Subcutaneous abdominal adipose tissue (tissue), 5 donors: Measurements from ENCODE around the gene CGB5.
A peak's percentile ranks its signal among the peaks of the same experiment; 100 is the strongest.
"Not testable (repeated sequence)": the region's sequence is repeated elsewhere in the genome, so short reads cannot be mapped to it uniquely, and the experiment has no call there.

Source experiments
- H3K27ac ChIP-seq: one replicate; pipeline ENCODE4 v1.7.0; 2013; ENCODE audit warnings: low read depth, mild to moderate bottlenecking, inconsistent platforms, low read length, moderate library complexity
- H3K27me3 ChIP-seq, 5 donors: one replicate each; pipeline ENCODE4 v1.7.0; 2013; ENCODE audit warnings: low read length in 5 of 5, inconsistent platforms in 1 of 5; ENCODE audit not compliant: control insufficient read depth in 5 of 5, insufficient read depth in 4 of 5
- H3K36me3 ChIP-seq, 5 donors: one replicate each; pipeline ENCODE4 v1.7.0; 2013; ENCODE audit warnings: low read length in 5 of 5; ENCODE audit not compliant: control insufficient read depth in 5 of 5, insufficient read depth in 5 of 5
- H3K4me1 ChIP-seq, 5 donors: one replicate each; pipeline ENCODE4 v1.7.0; 2013; ENCODE audit warnings: low read length in 5 of 5, mild to moderate bottlenecking in 3 of 5, moderate library complexity in 1 of 5; ENCODE audit not compliant: control insufficient read depth in 5 of 5, insufficient read depth in 5 of 5
- H3K4me3 ChIP-seq, 5 donors: one replicate each; pipeline ENCODE4 v1.7.0; 2013; ENCODE audit warnings: low read length in 5 of 5, low read depth in 1 of 5
- H3K9ac ChIP-seq, 5 donors: one replicate each; pipeline ENCODE4 v1.7.0; 2013; ENCODE audit warnings: low read length in 5 of 5, mild to moderate bottlenecking in 4 of 5, moderate library complexity in 3 of 5
- H3K9me3 ChIP-seq, 5 donors: one replicate each; pipeline ENCODE4 v1.7.0; 2013; ENCODE audit warnings: low read length in 5 of 5; ENCODE audit not compliant: control insufficient read depth in 5 of 5
- donor health status: healthy.
- donor health status: healthy.
- donor health status: healthy.
- donor health status: healthy.
- donor health status: healthy.

CGB5 gene

DNA sequence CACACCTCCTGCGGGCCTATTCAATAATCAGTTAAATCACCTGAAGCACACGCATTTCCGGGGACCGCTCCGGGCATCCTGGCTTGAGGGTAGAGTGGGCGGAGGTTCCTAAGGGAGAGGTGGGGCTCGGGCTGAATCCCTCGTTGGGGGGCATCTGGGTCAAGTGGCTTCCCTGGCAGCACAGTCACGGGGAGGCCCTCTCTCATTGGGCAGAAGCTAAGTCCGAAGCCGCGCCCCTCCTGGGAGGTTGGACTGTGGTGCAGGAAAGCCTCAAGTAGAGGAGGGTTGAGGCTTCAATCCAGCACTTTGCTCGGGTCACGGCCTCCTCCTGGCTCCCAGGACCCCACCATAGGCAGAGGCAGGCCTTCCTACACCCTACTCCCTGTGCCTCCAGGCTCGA lies at the start of gene CGB5:
Gene CGB5 (plus strand): TSS at position 301 of the 400 bp plus-strand sequence. CDS start 362 bp downstream, outside the sequence.
- H3K9ac ChIP-seq, H3K4me3 ChIP-seq, H3K27me3 ChIP-seq, H3K27ac ChIP-seq, H3K4me1 ChIP-seq, H3K9me3 ChIP-seq, H3K36me3 ChIP-seq: not testable (repeated sequence)

- peak overlapping the region; percentile 83 to 97 (median 96) for H3K4me3 ChIP-seq
- no peaks in the 10 kb centered on the region for H3K9me3 ChIP-seq
- H3K36me3 ChIP-seq, result peaks cover 0 to 7% (median 0%) of the 10 kb centered on the region in 5 donors
- H3K27me3 ChIP-seq, result no peaks in the 10 kb centered on the region
- peak overlapping the region; percentile 98 for H3K27ac ChIP-seq
- H3K9ac ChIP-seq, result peak overlapping the region; percentile 71 to 99 (median 81)
- peaks cover 6 to 52% (median 45%) of the 10 kb centered on the region in 5 donors for H3K4me1 ChIP-seq
Measured at GRCh38 chr19:48994035-48994386, 49.6 kb upstream of the CGB5 start.

DNA sequence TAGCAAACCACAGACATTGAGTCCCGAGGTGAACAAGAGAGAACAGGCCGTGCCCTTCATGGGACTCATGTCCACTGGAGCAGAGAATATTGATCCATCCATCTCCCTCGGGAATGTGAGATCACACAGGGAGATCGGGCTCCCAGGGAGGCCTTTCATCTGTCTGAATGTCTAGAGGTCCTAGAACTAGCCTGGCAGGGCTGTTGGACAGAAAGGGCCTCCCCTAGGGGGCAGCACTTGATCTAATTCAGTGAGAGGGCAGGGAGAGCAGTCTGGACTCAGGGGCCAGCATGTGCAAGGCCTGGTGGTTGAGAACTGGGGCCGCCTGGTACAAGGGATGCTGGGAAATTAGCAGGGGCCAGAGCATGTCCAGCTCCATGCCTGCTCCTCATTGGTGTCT lies 45.7 kb upstream of the CGB5 start:
- no peaks in the 10 kb centered on the region for H3K9me3 ChIP-seq
- no peak overlapping the region for H3K9ac ChIP-seq
- H3K4me1 ChIP-seq, result peaks cover 4 to 16% (median 9%) of the 10 kb centered on the region in 5 donors
- peaks cover 0 to 12% (median under 1%) of the 10 kb centered on the region in 5 donors for H3K36me3 ChIP-seq
- H3K4me3 ChIP-seq, result no peak overlapping the region
- no peak overlapping the region for H3K27ac ChIP-seq
- H3K27me3 ChIP-seq, result no peaks in the 10 kb centered on the region

- H3K4me3 ChIP-seq, result no peak overlapping the region
- peaks cover 0 to 29% (median 13%) of the 10 kb centered on the region in 5 donors for H3K36me3 ChIP-seq
- H3K27ac ChIP-seq, result no peak overlapping the region
Measured at GRCh38 chr19:48999481-49000325, 43.9 kb upstream of the CGB5 start.

DNA sequence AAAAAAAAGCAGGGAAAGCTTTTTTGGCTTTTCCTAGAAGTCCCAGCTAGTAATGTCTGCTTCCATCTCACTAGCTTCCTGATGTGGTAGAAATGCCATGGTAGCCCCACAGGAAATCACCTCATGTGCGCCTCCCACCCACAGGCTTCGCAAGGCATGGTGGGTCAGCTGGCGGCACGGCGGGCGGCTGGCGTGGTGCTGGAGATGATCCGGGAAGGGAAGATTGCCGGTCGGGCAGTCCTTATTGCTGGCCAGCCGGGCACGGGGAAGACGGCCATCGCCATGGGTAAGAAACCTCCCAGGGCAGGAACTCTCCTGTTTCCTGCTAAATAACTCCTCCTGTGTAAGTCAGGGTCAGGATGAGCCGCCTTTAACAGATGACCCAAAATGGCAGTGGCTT lies 39.5 kb upstream of the CGB5 start:
- Histone ChIP-seq H3K9me3 (no peaks in the 10 kb centered on the region), H3K27ac (no peak overlapping the region), H3K4me1 (no peaks in the 10 kb centered on the region), H3K4me3 (no peak overlapping the region), H3K27me3 (no peaks in the 10 kb centered on the region), H3K36me3 (peaks cover 3 to 59% (median 42%) of the 10 kb centered on the region in 5 donors), H3K9ac (no peak overlapping the region)

More at GRCh38 chr19:48999481-49000325, 43.9 kb upstream of the CGB5 start:
- Histone ChIP-seq H3K9me3 (no peaks in the 10 kb centered on the region), H3K27me3 (no peaks in the 10 kb centered on the region), H3K4me1 (peaks cover 0 to 3% (median 0%) of the 10 kb centered on the region in 5 donors), H3K9ac (no peak overlapping the region)

DNA sequence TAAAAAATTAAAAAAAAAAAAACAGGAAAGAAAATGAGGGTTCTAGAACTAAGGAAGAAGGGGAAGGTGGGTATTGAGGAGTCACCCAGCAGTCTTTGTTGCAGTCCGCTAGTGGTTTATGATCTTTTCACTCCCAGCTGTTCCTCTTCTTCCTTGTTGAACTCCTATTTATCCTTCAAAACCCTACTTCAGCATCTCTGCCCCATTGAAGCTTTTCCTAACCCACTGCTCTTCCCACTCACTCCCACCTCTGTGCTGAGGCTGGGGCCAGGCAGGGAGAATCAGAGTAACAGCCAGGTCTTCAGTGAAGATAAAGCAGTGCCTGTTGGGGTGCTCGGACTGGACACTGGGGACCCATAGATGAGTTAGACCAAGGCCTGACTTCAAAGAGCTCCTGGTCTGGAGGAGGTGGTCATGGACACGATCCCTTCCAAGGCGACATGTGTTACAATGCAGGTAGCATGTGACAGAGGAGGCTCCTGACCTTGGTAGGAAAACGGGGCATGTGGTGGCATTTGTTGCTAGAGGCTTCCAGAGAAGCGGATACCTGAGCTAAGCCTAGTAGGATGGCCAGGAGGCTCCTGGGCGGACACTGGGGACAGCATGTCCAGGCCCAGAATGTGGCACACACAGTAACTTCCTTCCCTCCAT lies 38.6 kb upstream of the CGB5 start:
- Histone ChIP-seq H3K4me3 (no peak overlapping the region), H3K9me3 (no peaks in the 10 kb centered on the region), H3K27me3 (no peaks in the 10 kb centered on the region), H3K9ac (no peak overlapping the region), H3K4me1 (no peaks in the 10 kb centered on the region), H3K27ac (no peak overlapping the region), H3K36me3 (peaks cover 3 to 63% (median 50%) of the 10 kb centered on the region in 5 donors)

DNA sequence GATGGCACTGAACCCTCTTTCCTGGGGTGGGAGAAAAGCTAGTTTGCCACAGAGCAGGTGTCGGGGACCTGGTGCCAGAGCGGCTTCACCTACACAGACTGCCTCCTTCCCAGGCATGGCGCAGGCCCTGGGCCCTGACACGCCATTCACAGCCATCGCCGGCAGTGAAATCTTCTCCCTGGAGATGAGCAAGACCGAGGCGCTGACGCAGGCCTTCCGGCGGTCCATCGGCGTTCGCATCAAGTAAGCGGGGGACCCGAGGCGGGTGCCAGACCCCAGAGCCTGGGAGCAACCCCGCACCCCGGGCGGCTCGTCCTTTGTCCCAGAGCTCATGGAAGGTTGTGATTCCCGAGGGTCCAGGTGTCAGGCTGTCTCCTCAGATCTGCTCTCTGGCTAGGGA lies 36.7 kb upstream of the CGB5 start:
- no peaks in the 10 kb centered on the region for H3K4me1 ChIP-seq
- H3K36me3 ChIP-seq, result peaks cover 3 to 81% (median 66%) of the 10 kb centered on the region in 5 donors
- no peak overlapping the region for H3K27ac ChIP-seq
- no peak overlapping the region for H3K9ac ChIP-seq
- H3K27me3 ChIP-seq, result no peaks in the 10 kb centered on the region
- no peak overlapping the region for H3K4me3 ChIP-seq
- H3K9me3 ChIP-seq, result no peaks in the 10 kb centered on the region

- Histone ChIP-seq H3K4me3 (no peak overlapping the region), H3K4me1 (no peaks in the 10 kb centered on the region), H3K27me3 (no peaks in the 10 kb centered on the region), H3K9me3 (no peaks in the 10 kb centered on the region), H3K27ac (no peak overlapping the region), H3K9ac (no peak overlapping the region), H3K36me3 (peaks cover 3 to 82% (median 72%) of the 10 kb centered on the region in 5 donors)
Measured at GRCh38 chr19:49009828-49010227, 33.8 kb upstream of the CGB5 start.

DNA sequence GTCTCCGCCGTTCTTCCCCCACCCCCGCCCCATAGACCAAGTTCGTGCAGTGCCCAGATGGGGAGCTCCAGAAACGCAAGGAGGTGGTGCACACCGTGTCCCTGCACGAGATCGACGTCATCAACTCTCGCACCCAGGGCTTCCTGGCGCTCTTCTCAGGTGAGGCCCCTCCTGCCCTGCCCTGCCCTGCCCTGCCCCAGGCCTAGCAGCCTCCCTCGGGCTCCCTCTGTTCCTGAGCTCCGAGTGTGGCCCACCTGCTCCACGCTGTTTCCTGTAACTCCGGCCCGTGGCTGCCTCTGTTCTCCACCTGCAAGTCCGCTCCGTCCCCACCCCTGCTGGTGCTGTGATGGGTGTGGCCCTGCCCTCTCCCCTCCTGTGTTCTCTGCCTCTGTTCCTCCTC lies 33.2 kb upstream of the CGB5 start:
- Histone ChIP-seq H3K36me3 (peaks cover 3 to 82% (median 72%) of the 10 kb centered on the region in 5 donors), H3K4me1 (no peaks in the 10 kb centered on the region), H3K4me3 (no peak overlapping the region), H3K27ac (no peak overlapping the region), H3K27me3 (no peaks in the 10 kb centered on the region), H3K9ac (no peak overlapping the region), H3K9me3 (no peaks in the 10 kb centered on the region)

DNA sequence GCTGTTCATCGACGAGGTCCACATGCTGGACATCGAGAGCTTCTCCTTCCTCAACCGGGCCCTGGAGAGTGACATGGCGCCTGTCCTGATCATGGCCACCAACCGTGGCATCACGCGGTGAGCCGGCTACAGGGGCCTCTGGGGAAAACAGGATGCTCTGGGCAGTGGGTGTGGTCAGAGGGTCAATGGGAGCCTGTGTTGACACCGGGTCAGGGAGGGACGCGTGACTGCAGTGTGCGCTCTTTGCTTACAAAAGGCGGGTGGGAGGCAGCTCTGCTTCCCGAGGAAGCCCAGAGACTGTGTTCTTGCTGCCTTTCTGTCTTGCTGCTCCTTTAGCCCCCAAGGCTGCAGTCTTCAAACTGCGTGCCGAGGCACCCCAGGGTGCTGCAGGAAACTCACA lies 32.5 kb upstream of the CGB5 start:
- Histone ChIP-seq H3K36me3 (peaks cover 3 to 82% (median 71%) of the 10 kb centered on the region in 5 donors), H3K9me3 (no peaks in the 10 kb centered on the region)

More for the DNA sequence above, 32.5 kb upstream of the CGB5 start:
- Histone ChIP-seq H3K27me3 (no peaks in the 10 kb centered on the region), H3K27ac (no peak overlapping the region), H3K4me1 (no peaks in the 10 kb centered on the region), H3K9ac (no peak overlapping the region), H3K4me3 (no peak overlapping the region)
